HG03103 (cell line): ENCODE measurements around the gene TECPR2.
A peak's percentile ranks its signal among the peaks of the same experiment; 100 is the strongest.

Experiments
- ATAC-seq: cut with Tn5 transposase; IDR thresholded peaks from one replicate; pipeline ENCODE4 v1.9.1; 2021; ENCODE audit warnings: low read depth; ENCODE audit not compliant: unreplicated experiment

Gene TECPR2

GRCh38 chr14:102505775-102506625 lies 143.3 kb downstream of the TECPR2 start:
- ATAC-seq, result no peak

- ATAC-seq, result no peak
Observed at GRCh38 chr14:102506626-102506925, 143.8 kb downstream of the TECPR2 start.

- no peak for ATAC-seq
Observed at GRCh38 chr14:102507081-102507856, 144.5 kb downstream of the TECPR2 start.

- ATAC-seq, result no peak
Observed at GRCh38 chr14:102507857-102508312, 145.1 kb downstream of the TECPR2 start.

GRCh38 chr14:102508410-102508773 lies 145.7 kb downstream of the TECPR2 start:
- no peak for ATAC-seq

GRCh38 chr14:102508774-102509745 lies 146.3 kb downstream of the TECPR2 start:
- ATAC-seq, result peak; percentile 11

GRCh38 chr14:102509746-102510615 lies 147.2 kb downstream of the TECPR2 start, which contains the start of gene ANKRD9:
ANKRD9 (minus strand) TSS chr14:102509776; CDS start chr14:102507889, 1,887 bp downstream.
- peak; percentile 77 for ATAC-seq

GRCh38 chr14:102510616-102511520 lies 148.1 kb downstream of the TECPR2 start:
- no peak for ATAC-seq

GRCh38 chr14:102511538-102511937 lies 148.8 kb downstream of the TECPR2 start:
- ATAC-seq, result no peak

GRCh38 chr14:102512793-102513300 lies 150.1 kb downstream of the TECPR2 start:
- ATAC-seq, result no peak

GRCh38 chr14:102513899-102514772 lies 151.4 kb downstream of the TECPR2 start:
- ATAC-seq, result no peak

GRCh38 chr14:102514987-102515733 lies 152.4 kb downstream of the TECPR2 start:
- ATAC-seq, result no peak

GRCh38 chr14:102516531-102517391 lies 154.0 kb downstream of the TECPR2 start:
- no peak for ATAC-seq

- ATAC-seq, result no peak
Observed at GRCh38 chr14:102517392-102518062, 154.8 kb downstream of the TECPR2 start.

- ATAC-seq, result no peak
Observed at GRCh38 chr14:102518063-102518648, 155.4 kb downstream of the TECPR2 start.
